Measurements from ENCODE around the gene VCPKMT.

GRCh38 chr14:50089208-50089607 lies 27.2 kb downstream of the VCPKMT start:
- no peak for TF ChIP-seq CTCF (conservative IDR thresholded peaks at IDR 0.05; ENCODE audit: low read length)
- TF ChIP-seq EZH2phosphoT487 (IDR thresholded peaks at IDR 0.05; ENCODE audit: borderline replicate concordance): no peak
